Common myeloid progenitor, CD34-positive (primary cell): Measurements from ENCODE around the gene HDAC4.

ENCODE experiments used
- CTCF ChIA-PET: fragments of 350-600 bp; sonication (Branson Sonifier 250); formaldehyde crosslinking; loops from one replicate; lab custom pipeline; 2021; ENCODE audit warnings: antibody characterized with exemption; lab: Charles Lee
- POLR2A ChIA-PET: fragments of 350-600 bp; sonication (Branson Sonifier 250); formaldehyde crosslinking; loops from one replicate; lab custom pipeline; 2021; ENCODE audit warnings: antibody characterized with exemption; lab: Charles Lee
- DNase-seq, 3 donors: peaks; one replicate each; pipeline versions ENCODE4 v3.0.0 to v3.0.0-alpha.2; 2013
- H3K27ac ChIP-seq, 2 experiments: 1 replicate in 1 of 2; 2 replicates in 1 of 2; pipeline ENCODE4 v1.7.0; 2013; ENCODE audit warnings: inconsistent platforms in 2 of 2, low read length in 2 of 2, mild to moderate bottlenecking in 2 of 2, low read depth in 1 of 2, moderate library complexity in 1 of 2; ENCODE audit not compliant: severe bottlenecking in 2 of 2, insufficient read depth in 1 of 2, poor library complexity in 1 of 2
- H3K27me3 ChIP-seq, 5 experiments: replicated peaks in 2 of 5; 1 replicate in 3 of 5; 2 replicates in 2 of 5; pipeline versions ENCODE4 v1.6.1 to v1.7.0; 2013; ENCODE audit warnings: low read length in 4 of 5, mild to moderate bottlenecking in 2 of 5, moderate library complexity in 2 of 5, inconsistent platforms in 1 of 5; ENCODE audit not compliant: insufficient read depth in 5 of 5, control insufficient read depth in 4 of 5
- H3K36me3 ChIP-seq, 4 experiments: 1 replicate in 2 of 4; 2 replicates in 2 of 4; pipeline versions ENCODE4 v1.6.1 to v1.7.0; 2013; ENCODE audit warnings: low read length in 3 of 4, control low read depth in 1 of 4, mild to moderate bottlenecking in 1 of 4; ENCODE audit not compliant: control insufficient read depth in 4 of 4, insufficient read depth in 4 of 4
- H3K4me1 ChIP-seq, 4 experiments: 1 replicate in 3 of 4; 2 replicates in 1 of 4; pipeline versions ENCODE4 v1.6.1 to v1.7.1; 2013; ENCODE audit warnings: low read length in 3 of 4, mild to moderate bottlenecking in 3 of 4, control low read depth in 1 of 4, inconsistent platforms in 1 of 4, moderate library complexity in 1 of 4; ENCODE audit not compliant: control insufficient read depth in 4 of 4, insufficient read depth in 4 of 4; ENCODE audit errors: control extremely low read depth in 1 of 4
- H3K4me3 ChIP-seq, 7 experiments: 1 replicate in 4 of 7; 2 replicates in 3 of 7; pipeline versions ENCODE4 v1.5.1 to v1.7.0; 2013; ENCODE audit warnings: mild to moderate bottlenecking in 7 of 7, low read length in 6 of 7, moderate library complexity in 6 of 7, inconsistent platforms in 2 of 7, low read depth in 2 of 7, control low read depth in 1 of 7; ENCODE audit not compliant: insufficient read depth in 4 of 7, control insufficient read depth in 1 of 7; ENCODE audit errors: extremely low read depth in 1 of 7
- H3K9me3 ChIP-seq, 5 experiments: 1 replicate in 4 of 5; 2 replicates in 1 of 5; pipeline versions ENCODE4 v1.6.1 to v1.7.1; 2013; ENCODE audit warnings: low read length in 4 of 5, mild to moderate bottlenecking in 2 of 5, inconsistent platforms in 1 of 5, low read depth in 1 of 5, moderate library complexity in 1 of 5; ENCODE audit not compliant: control insufficient read depth in 4 of 5, insufficient read depth in 2 of 5; ENCODE audit errors: control extremely low read depth in 1 of 5
- WGBS: methylation state at CpG from one replicate; pipeline ENCODE4 v1.1.5; 2013; ENCODE audit not compliant: insufficient coverage; 5-methylcytosine and 5-hydroxymethylcytosine counted together

The HDAC4 gene

DNA sequence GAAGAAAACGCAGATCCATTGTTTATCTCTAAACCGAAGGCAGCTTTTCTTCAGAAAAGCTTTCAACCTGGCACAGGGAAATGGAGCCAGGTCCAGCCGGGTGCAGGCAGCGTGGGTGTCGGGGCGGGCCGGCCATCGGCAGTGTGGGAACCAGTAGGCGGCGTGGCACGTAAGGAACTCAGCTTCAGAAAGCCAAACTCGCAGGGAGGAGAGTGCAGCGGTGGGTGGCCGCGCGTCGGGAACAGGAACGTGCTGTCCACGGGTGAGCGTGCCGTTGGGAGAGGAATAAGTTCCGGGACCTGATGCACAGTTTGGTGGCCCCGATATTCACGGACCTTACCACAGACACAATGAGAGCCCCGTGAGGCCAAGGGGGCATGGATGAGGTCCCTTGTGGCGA, 282.6 kb downstream of the HDAC4 start:
- Histone ChIP-seq H3K9me3 (no peaks in the 10 kb centered on the region), H3K27ac (no peak overlapping the region), H3K27me3 (no peaks in the 10 kb centered on the region), H3K36me3 (no peaks in the 10 kb centered on the region), H3K4me3 (no peak overlapping the region), H3K4me1 (peaks cover 0 to 21% (median 16%) of the 10 kb centered on the region in 4 experiments)
- CTCF ChIA-PET: no interaction called here
- POLR2A ChIA-PET: no interaction called here
- WGBS: 97% methylated on average over 26 of the region's 26 CpGs
- DNase-seq: no peak

GRCh38 chr2:239117831-239118230, 283.0 kb downstream of the HDAC4 start:
- DNase-seq: no peak
- Histone ChIP-seq H3K27me3 (no peaks in the 10 kb centered on the region), H3K9me3 (no peaks in the 10 kb centered on the region), H3K4me3 (no peak overlapping the region), H3K36me3 (no peaks in the 10 kb centered on the region), H3K27ac (no peak overlapping the region), H3K4me1 (peaks cover 0 to 23% (median 17%) of the 10 kb centered on the region in 4 experiments)
- ChIA-PET POLR2A (no interaction called here), CTCF (no interaction called here)
- WGBS: 98% methylated on average over 18 of the region's 18 CpGs

DNA sequence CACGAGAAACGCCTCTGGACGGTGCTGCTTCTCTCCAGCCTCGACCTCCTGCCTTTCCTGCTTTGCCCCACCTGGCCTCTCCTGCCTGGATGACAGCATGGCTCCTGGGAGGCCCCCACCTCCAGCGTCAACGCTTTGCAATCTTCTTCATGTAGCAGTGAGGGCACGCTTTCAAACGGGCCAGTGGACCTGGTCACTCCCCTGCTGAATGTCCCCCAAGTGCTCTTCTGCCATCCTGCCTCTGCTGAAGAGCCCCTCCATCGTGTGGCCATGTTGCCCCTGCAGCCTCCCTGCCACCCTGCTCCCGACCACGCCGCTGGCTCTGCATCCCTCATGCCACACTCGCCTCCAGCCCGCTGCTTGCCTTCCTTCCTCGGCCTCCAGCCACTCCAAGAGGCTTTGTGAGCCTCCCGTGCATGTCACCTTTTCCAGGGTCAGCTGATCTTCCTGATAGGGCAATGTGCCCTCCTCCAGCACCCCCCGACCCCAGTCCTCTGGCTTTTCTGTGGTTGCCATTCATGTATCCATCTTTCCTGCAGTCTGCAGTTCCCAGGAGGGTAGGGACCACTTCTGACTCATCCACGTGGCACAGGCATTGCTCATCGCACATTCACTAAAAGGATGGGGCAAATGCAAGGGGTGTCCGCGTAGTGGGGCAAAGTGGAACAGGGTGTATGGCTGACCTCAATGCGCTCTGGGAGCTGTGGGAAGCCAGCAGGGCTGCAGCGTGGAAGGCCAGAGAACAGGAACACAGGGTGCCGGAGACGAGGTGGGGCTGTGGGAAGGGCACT, 284.2 kb downstream of the HDAC4 start:
- DNase-seq: no peak
- H3K4me1 ChIP-seq: peaks cover 0 to 23% (median 17%) of the 10 kb centered on the region in 4 experiments
- no peaks in the 10 kb centered on the region for H3K9me3 ChIP-seq
- POLR2A ChIA-PET: no interaction called here
- H3K27me3 ChIP-seq: no peaks in the 10 kb centered on the region
- CTCF ChIA-PET: no interaction called here
- peaks cover 0 to 5% (median 2%) of the 10 kb centered on the region in 4 experiments for H3K36me3 ChIP-seq
- H3K4me3 ChIP-seq: no peak overlapping the region
- WGBS: 98% methylated on average over 23 of the region's 25 CpGs
- no peak overlapping the region for H3K27ac ChIP-seq

DNA sequence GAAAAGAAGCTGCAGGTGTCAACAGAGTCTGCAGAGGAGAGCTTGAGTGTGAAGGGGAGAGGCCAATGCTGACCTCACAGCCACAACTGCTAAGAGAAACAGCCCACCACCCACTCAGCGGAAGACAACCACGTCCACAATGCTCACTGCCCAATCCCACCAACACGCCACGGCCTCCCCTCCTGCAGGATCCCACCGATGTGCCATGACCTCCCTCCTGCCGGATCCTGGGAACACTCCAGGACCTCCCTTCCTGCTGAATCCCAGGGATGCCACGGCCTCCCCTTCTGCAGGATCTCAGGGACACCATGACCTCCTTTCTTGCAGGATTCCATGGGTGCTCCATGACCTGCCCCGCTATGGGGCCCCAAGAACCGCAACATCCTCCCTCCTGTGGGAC, 285.2 kb downstream of the HDAC4 start:
- H3K4me1 ChIP-seq: peaks cover 0 to 23% (median 17%) of the 10 kb centered on the region in 4 experiments
- H3K27me3 ChIP-seq: no peaks in the 10 kb centered on the region
- no peak for DNase-seq
- H3K9me3 ChIP-seq: no peaks in the 10 kb centered on the region
- ChIA-PET POLR2A (no interaction called here), CTCF (no interaction called here)
- no peak overlapping the region for H3K27ac ChIP-seq
- WGBS: 97% methylated on average over 9 of the region's 9 CpGs
- H3K36me3 ChIP-seq: peaks cover 0 to 10% (median 4%) of the 10 kb centered on the region in 4 experiments
- no peak overlapping the region for H3K4me3 ChIP-seq

GRCh38 chr2:239114616-239115265, 286.1 kb downstream of the HDAC4 start:
- H3K4me1 ChIP-seq: peaks cover 0 to 23% (median 17%) of the 10 kb centered on the region in 4 experiments
- peak overlapping the region in 1 of 7 experiments; percentile 20 for H3K4me3 ChIP-seq
- H3K27ac ChIP-seq: no peak overlapping the region
- H3K9me3 ChIP-seq: no peaks in the 10 kb centered on the region
- CTCF ChIA-PET: interaction anchor here (1.0 kb wide), 1 partner anchor 30 kb away, joined by 3 read pairs; no protein-coding TSS in a partner anchor
- DNase-seq: peak in 2 of 3 donors; percentile 21 to 23
- H3K36me3 ChIP-seq: peaks cover 0 to 15% (median 8%) of the 10 kb centered on the region in 4 experiments
- POLR2A ChIA-PET: no interaction called here
- H3K27me3 ChIP-seq: no peaks in the 10 kb centered on the region
- WGBS: 87% methylated on average over 24 of the region's 25 CpGs

DNA sequence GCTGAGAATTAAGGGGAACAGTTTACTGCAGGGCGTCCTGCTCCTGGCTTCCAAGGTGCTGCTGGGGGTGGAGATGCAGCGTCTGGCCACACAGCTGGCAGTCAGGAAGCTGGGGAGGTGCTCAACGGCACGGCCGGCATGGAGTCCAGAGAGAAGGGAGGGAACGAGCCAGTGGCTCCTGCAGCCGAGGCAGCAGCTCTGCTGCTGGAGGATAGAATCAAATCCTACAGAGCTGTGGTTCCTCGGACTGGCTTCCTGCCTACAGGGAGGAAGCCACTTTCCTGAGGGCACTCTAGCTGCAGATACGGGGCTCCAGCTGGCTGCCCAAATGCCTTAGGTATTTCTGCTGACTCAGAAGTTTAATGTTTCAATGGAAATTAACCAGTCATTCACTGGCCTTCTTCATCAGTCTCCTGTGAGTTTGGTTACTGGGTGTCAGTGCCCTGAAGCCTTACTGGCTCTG, 286.7 kb downstream of the HDAC4 start:
- WGBS: 17% methylated on average over 8 of the region's 9 CpGs
- H3K4me1 ChIP-seq: peaks cover 0 to 23% (median 17%) of the 10 kb centered on the region in 4 experiments
- H3K4me3 ChIP-seq: no peak overlapping the region
- no peaks in the 10 kb centered on the region for H3K9me3 ChIP-seq
- no peak overlapping the region for H3K27ac ChIP-seq
- peak; percentile 7 to 63 (median 55) for DNase-seq
- CTCF ChIA-PET: interaction anchor here (1.0 kb wide), 1 partner anchor 30 kb away, joined by 3 read pairs; no protein-coding TSS in a partner anchor
- POLR2A ChIA-PET: interaction anchor here (0.7 kb wide), 1 partner anchor 1275 kb away, joined by 3 read pairs; no protein-coding TSS in a partner anchor
- H3K27me3 ChIP-seq: no peaks in the 10 kb centered on the region
- H3K36me3 ChIP-seq: peaks cover 0 to 18% (median 9%) of the 10 kb centered on the region in 4 experiments
